SK-N-MC (cell line): ENCODE measurements around the gene ANKS1A.

Experiments
- EZH2 ChIP-seq: fragments of 200-600 bp; sonication (generic); IDR thresholded peaks from one replicate; pipeline ENCODE4 v1.6.1; 2017; ENCODE audit warnings: antibody characterized with exemption
- POLR2AphosphoS5 ChIP-seq: IDR thresholded peaks from 2 replicates; pipeline ENCODE4 v1.6.1; 2012; ENCODE audit warnings: mild to moderate bottlenecking, low read depth, low read length, borderline replicate concordance

GRCh38 chr6:35061651-35062410 lies 172.8 kb downstream of the ANKS1A start:
- TF ChIP-seq POLR2AphosphoS5 (no peak), EZH2 (no peak)
